AG09309 (cell line): ENCODE measurements around the gene CTDNEP1.

Experiments used
- DNase-seq: peaks from one replicate; pipeline ENCODE4 v3.0.0-alpha.2; 2010; ENCODE audit warnings: low read depth
- H3K4me3 ChIP-seq: 2 replicates; pipeline ENCODE4 v1.5.1; 2011; ENCODE audit warnings: mild to moderate bottlenecking, low read depth, low read length, moderate library complexity; ENCODE audit not compliant: control insufficient read depth
- TF ChIP-seq, protein P1 (sequence below): IDR thresholded peaks from 2 replicates; pipeline ENCODE4 v1.5.1; 2011; ENCODE audit warnings: mild to moderate bottlenecking, low read depth, low read length, inconsistent platforms; ENCODE audit not compliant: insufficient read depth, control insufficient read depth; ENCODE audit errors: missing control alignments

Gene CTDNEP1

GRCh38 chr17:7219229-7219811 is 32.2 kb downstream of the CTDNEP1 start:
- TF ChIP-seq, protein P1, sequence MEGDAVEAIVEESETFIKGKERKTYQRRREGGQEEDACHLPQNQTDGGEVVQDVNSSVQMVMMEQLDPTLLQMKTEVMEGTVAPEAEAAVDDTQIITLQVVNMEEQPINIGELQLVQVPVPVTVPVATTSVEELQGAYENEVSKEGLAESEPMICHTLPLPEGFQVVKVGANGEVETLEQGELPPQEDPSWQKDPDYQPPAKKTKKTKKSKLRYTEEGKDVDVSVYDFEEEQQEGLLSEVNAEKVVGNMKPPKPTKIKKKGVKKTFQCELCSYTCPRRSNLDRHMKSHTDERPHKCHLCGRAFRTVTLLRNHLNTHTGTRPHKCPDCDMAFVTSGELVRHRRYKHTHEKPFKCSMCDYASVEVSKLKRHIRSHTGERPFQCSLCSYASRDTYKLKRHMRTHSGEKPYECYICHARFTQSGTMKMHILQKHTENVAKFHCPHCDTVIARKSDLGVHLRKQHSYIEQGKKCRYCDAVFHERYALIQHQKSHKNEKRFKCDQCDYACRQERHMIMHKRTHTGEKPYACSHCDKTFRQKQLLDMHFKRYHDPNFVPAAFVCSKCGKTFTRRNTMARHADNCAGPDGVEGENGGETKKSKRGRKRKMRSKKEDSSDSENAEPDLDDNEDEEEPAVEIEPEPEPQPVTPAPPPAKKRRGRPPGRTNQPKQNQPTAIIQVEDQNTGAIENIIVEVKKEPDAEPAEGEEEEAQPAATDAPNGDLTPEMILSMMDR, result no peak
- DNase-seq, result no peak

DNA sequence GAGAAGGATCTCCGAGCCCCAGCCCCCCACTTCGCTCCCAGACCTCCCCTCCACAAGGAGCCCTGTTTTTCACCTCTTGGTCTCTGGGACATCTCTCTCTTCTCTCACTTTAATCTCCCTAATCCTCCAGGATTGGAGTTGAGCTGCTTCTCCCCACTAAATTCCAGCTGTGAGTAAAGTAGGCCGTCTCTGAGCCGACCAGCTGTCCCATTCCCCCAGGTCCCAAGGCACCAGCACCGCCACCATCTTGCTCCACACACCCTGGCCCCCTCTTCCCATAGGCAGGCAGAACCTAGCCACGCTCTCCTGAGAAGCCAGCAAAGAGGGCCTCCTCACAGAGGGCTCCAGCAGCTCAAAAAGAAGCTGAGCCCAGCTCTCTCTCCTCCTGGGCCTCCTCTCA is 32.8 kb downstream of the CTDNEP1 start:
- TF ChIP-seq, protein P1, result no peak
- no peak for DNase-seq
- H3K4me3 ChIP-seq, result no peak overlapping the region

More at GRCh38 chr17:7219229-7219811, 32.2 kb downstream of the CTDNEP1 start:
- peak overlapping the region; percentile 77 for H3K4me3 ChIP-seq

GRCh38 chr17:7218166-7218565 is 33.4 kb downstream of the CTDNEP1 start:
- H3K4me3 ChIP-seq, result no peak overlapping the region
- TF ChIP-seq, protein P1, result no peak
- no peak for DNase-seq

- DNase-seq, result no peak
- TF ChIP-seq, protein P1, result no peak
- peak overlapping the region; percentile 80 for H3K4me3 ChIP-seq
Observed at GRCh38 chr17:7217113-7217987, 34.2 kb downstream of the CTDNEP1 start.

DNA sequence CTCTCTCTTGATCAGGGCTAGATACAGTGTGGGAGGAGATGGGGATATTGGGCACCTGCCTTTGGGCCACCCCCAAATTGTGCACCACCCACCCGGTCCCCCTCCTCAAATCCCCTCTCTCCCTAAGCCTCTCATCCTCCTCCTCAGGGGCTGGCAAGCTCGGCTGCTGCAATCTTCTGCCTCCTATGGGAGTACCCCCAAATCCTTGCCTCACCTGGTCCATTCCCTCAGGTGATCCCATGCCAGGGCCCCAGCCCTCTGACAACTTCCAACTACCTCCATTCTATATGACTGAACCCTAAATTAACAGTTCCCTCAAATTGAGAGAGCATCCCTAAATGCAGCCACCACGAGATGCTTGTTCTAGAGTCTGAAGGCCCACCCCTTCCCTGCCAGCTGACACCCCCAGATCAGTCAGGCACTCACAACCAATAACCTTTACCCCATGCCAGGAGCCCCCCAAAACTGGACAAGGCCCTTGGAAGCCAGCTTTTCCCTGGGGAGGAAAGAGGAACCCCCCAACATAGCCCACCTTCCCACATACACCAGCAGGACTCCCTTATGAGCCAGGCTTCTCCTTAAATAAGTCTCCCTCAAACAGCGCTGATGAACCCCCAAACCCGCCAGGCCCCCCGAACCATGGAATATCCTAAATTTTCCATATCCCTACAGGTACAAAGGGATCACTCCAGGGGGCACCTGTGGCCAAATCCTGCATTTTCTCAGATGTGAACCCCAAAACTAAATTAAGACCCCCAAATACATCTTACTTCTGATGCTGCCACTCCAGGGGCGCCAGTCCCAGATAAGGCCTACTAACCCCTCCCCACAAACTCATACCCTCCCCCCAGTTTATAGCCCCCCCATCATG is 35.1 kb downstream of the CTDNEP1 start:
- DNase-seq, result no peak
- TF ChIP-seq, protein P1, result no peak
- H3K4me3 ChIP-seq, result peak overlapping the region; percentile 80

- peak overlapping the region; percentile 80 for H3K4me3 ChIP-seq
- TF ChIP-seq, protein P1, result no peak
- DNase-seq, result no peak
Observed at GRCh38 chr17:7215652-7216180, 35.8 kb downstream of the CTDNEP1 start.
